LoVo (cell line): Measurements from ENCODE around the gene PCBP1.
"Not testable (repeated sequence)": the region's sequence is repeated elsewhere in the genome, so short reads cannot be mapped to it uniquely, and the experiment has no call there.

ENCODE experiments used
- DNase-seq: peaks from one replicate; pipeline ENCODE4 v3.0.0-alpha.2; 2016; ENCODE audit warnings: low spot score

Gene PCBP1

DNA sequence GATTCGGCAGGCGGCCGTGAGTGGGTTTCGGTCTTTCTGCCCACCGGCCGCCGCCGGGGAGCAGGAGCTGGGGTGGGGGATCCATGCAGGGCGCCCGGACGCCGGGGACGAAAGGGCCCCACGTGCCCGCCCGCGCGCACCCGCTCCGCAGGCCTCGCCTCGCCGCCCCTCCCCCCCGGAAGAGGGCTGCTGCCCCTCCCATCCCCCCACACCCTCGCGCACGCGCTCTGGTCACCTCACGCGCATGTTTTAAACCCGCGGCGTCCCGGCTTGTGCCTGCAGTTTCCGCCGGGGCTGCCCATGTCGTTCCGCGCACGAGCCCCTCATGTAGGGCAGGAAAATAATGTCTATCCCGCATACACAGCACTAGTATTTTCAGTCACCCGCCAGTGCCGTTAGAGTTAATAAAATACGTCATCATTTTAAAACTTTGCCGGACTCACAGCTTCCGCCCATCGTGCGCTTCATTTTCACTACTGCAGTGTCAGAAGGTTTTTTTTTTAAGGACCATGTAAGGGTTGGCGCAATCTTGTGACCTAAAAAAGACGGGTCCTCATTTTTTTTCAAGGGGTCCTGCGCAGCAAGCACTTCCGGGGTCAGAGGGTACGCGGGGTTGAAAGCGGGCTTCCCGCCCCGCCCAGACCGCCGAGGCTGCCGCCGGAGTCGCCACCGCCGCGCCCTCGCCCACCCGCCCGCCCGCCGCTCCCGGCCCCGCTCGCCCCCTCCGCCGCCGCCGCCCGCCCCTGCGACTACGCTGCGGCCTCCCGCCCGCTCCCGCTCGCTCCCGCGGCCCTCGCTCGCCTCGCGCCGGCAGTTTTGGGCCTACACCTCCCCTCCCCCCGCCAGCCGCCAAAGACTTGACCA lies at the start of gene PCBP1:
Gene PCBP1, plus strand, starts transcription at position 640 of the 864 bp plus-strand sequence. CDS start 267 bp downstream, outside the sequence.
- peak; percentile 94 for DNase-seq

DNA sequence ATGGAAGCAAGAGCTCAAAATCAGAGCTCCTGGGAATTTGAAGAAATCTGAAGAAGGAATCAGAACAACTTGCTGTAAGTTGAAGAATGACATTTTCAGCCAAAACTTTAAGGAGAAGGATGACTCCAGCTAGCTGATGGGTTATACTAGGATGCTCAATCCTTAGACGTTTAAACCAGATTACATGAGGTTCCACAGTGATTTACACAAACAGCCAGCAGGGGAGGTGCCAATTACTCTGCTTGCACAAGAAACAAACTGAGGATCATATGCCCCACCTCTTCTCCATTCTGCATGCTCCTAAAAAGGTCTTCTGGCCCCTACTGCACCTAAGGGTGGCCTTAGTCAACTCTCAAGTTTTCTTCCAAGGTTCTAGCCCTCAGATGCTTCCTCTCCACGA lies 47.9 kb upstream of the PCBP1 start:
- DNase-seq = no peak

DNA sequence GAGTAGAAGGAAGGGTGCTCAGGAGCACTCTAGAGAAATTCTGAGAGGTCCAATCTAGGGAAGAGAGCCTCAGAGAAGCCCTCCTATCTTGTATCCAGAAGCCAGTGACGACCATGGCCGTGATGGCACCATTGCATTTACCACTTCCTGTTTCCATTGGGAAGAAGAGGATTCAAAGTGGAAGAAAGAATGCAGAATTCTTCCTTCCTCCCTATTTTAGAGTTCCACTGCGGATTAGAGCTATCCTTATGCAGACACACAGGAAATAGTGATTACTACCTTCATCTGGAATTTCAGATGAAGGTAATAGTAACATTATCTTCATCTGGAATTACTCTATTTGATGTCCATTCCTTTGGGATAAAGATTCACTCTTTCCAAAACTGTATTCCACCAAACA lies 45.6 kb upstream of the PCBP1 start:
- no peak for DNase-seq

DNA sequence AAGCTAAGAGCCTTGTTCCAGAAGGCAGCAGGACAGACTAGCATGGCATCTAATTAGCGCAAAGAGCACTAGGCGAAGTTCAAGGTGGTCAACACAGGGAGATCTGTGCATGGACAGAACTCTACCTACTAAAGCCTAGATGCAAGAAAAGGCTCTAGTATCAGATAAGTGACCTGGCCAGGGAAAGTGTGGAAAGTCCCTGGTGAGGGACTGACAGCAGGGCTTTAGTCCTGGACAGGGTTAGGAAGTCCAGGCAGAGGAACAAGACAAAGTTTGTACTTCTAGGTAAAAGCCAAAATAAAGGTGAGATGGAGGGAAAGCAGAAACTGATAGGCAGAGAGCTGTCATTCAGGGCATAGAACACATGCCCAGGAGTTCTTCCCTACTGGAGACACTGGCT lies 45.0 kb upstream of the PCBP1 start:
- no peak for DNase-seq

DNA sequence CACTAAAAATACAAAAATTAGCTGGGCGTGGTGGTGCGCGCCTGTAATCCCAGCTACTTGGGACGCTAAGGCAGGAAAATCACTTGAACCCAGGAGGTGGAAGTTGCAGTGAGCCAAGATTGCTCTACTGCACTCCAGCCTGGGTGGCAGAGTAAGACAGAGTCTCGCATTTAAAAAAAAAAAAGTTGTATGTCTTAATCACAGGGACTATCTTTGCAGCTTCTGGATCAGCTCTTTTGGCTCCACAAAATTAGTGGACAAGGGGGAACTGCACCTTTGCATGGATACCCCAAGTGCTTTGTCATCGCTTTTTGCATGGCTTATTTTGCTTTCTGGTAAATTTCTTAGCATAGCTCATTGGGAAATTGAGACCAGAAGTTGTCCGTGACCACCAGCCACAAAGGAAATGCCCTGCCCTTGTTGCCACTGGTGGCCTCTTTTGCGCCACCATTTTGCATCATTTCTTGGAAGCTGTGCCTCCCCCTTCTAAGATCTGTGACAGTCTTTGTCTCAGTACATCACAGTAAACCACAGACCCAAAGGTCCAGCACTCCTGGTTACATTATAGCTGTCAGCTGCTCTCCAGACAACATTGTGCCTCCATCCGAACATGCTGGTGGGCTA lies 43.9 kb upstream of the PCBP1 start:
- DNase-seq = no peak

DNA sequence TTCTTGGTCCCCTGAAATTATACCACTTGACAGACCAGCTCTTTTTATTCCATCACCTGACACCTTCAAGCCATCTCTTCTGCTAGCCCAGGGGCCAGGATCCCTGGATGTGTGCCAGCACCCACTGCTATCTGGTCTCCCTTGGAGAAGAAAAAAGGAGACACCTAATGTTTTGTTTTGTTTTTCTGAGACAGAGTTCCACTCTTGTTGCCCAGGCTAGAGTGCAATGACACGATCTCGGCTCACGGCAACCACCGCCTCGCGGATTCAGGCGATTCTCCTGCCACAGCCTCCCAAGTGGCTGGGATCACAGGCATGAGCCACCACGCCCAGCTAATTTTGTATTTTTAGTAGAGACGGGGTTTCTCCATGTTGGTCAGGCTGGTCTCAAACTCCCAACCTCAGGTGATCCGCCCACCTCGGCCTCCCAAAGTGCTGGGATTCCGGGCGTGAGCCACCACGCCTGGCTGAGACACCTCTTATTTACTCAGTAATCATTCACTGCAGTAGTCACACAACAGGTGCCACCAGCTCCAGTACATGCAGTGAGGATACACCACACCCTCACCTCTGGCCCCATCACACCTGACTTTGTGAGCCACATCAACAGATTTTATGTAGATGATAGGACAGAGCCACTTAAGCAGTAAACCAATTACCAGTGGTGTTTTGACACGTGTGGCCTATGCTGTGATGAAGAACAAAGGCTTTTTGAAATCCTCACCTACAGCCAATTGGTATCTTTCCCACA lies 42.8 kb upstream of the PCBP1 start:
- DNase-seq = peak; percentile 29

DNA sequence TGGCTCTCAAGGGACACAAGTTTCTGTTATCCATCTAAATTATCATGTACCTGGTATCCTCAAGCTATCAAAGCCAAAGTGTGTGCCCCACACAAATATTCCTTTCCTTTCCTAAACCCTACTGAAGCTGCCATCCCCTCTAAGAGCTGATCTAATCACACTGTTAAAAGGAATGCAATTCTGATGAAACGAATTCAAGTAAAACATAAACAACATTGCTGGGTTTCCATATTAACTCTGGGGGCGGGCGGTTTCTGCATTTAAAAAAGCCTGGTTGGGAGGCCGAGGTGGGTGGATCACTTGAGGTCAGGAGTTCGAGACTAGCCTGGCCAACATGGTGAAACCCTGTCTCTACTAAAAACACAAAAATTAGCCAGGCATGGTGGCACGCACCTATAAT lies 41.9 kb upstream of the PCBP1 start:
- no peak for DNase-seq

DNA sequence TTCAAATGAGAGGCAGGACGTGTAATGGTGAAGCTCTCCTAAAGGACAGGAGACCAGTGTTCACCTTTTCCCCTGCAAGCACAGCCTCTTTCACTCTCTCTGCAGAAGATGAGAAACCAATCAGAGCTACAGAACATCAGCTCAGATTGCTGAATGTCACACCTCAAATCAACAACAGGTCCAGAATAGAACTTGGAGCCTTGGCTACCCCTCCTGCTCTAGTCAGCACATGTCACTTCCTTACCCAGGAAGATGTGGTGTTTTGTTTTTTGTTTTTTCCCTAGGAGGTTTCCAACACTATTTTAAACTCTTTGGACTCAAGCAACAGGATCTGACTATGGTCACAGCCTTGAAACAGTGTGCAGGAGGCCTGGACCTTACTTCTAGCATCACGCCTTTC lies 41.3 kb upstream of the PCBP1 start:
- DNase-seq = no peak

DNA sequence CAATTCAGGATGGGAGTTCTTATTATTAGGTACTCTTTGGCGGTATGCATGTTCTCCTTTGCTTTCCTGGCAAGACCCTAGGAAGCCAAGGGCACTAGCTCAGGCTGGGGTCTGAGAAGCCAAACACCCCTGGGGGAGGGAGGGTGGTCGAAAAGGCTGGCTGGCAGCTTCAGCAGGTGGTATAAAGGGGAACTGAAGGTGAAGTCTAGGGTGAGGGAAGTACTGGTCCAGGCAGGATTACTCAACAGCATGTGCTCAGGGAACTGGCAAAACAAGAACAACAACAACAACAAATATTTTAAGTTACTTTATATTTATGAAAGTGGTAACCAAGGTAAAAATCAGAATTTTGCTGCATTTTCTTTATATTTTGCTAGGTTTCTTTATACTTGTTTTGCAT lies 40.7 kb upstream of the PCBP1 start:
- no peak for DNase-seq

DNA sequence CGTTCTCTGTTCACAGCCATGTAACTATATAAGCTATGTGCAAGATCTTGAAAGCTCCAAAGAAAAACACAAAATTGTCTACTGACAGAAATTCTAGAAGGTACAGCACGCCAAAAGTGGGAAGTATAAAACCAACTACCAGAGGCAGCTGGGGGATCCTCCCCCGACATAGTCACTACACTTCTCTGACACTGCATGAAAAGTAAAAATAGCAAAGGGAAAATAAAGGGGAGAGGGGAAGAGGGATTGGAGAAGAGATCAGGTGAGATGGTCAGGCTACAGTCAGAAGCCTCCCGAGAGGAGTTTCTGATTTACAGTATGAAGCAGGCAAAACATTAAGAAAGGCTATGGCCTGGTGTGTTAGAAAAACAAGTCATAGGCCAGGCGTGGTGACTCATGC lies 39.8 kb upstream of the PCBP1 start:
- DNase-seq = no peak

DNA sequence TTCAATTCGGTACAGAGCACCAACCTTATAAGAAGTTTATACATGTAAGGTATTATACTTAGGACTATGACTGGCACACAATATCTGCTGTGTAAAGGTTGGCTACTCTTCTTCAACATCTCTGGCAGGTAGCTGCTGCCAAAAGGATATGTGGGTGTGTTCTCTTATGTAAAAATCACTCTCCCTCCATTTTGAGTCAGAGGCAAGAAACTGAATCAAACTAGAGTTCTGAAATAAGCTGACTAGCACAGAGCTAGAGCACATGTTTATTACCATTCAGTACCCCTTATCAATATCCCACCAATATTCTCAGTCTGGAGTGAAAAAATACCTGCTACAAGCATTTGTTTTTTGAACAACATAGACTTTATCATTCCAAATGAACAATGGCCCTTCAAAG lies 38.0 kb upstream of the PCBP1 start:
- DNase-seq = no peak

DNA sequence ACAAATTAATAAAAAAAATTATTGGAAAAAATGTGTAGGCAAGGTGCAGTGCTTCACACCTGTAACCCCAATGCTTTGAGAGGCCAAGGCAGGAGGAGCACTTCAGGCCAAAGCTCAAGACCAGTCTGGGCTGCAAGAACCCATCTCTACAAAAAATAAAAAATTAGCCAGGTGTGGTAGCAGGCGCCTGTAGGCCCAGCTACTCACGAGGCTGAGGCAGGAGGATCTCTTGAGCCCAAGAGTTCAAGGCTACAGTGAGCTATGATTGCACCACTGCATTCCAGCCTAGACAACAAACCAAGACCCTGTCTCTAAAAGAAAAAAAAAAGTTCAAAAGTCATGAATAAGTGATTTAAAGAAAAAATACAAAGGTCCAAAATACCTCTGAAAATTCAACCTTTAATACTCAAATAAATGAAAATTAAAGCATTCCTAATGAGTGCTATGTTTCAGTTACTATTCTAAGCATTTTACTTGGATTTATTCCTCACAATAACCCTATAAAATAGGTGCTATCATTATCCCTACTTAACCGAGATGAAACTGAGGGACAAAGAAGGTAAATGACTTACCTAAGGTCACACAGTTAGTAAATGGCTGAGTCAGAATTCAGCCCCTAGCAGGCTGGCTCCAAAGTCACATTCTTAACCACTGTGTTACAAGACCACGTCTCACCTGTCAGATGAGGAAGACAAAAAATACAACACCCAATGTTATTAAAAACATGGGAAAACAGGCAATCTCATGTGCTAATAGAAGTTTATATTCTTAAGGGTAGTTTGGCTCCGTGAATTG lies 36.4 kb upstream of the PCBP1 start:
- no peak for DNase-seq

DNA sequence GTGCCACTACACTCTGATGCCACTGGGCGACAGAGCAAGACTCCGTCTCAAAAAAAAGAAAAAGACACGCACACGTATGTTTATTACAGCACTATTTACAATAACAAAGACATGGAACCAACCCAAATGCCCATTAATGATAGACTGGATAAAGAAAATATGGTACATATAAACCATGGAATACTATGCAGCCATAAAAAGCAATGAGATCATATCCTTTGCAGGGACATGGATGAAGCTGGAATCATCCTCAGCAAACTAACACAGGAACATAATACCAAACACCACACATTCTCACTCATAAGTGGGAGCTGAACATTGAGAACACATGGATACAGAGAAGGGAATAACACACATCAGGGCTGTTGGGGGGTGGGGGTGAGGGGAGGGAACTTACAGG lies 32.0 kb upstream of the PCBP1 start:
- DNase-seq = not testable (repeated sequence)

DNA sequence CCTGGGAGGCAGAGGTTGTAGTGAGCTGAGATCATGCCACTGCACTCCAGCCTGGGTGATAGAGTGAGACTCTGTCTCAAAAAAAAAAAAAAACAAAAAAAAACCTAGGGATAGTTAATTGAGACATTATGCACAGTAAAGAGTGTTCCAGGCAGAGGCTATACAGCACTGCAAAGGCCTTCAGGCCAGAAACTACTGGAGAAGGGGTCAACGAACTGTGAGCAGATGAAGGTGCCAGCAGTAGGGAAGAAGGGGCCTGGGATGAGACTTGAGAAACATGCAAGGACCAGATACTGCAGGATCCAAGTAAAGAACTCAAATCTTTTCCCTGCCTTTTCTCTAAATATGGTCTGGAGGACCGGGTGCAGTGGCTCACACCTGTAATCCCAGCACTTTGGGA lies 26.0 kb upstream of the PCBP1 start:
- DNase-seq = no peak

DNA sequence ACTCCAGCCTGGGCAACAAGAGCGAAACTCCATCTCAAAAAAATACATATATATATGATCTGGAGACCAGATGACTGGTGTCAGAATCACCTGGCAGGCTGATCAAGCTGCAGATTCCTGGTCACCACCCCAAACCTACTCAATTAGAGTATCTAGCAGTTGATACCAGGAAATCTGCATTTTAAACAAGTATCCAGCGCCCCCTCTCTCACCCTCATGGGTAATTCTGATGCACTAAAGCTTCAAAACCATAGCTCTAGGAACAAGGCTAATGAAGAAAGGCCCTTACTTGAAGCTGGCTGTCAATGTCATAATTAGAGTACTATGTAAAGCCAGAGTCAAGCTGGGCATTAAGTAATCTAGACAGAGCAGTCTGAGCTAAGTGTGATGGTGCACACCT lies 25.0 kb upstream of the PCBP1 start:
- no peak for DNase-seq

DNA sequence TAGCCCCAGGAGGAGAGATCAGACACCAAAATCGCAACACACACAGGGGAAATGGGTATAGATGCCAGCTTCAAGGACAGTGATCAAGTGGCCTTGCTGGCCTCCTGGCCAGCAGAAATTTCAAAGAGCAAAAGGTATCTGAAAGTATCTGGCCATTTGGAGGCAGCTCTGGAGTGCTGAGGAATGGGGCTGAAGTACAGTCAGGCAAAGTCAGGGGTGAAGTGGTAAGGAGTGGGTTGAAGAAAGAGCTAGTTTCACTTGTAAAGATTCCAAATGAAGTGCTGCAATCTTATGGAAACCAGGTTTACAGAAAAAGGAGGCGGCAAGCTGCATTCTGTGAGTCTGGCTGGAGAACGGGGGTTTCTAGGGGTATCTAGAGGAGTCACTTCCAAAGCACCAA lies 19.2 kb upstream of the PCBP1 start:
- DNase-seq = no peak

DNA sequence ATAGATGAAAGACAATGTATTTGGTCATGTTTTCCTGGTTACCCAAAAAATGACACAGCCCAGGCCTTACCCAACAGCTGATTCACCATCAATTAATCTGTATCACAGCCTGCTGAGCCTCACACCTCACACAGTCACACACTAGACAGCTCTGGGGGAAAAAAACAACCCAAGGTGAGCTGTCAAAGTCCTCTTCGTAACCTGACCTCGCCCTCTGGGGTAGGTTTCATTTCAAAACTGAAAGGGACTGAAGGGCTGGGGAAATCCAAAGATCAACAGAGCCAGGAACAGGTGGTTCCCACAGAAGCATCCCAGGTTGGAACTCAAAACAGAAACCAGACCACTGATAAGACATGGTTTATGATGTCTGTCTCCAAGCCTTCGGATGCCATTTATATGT lies 18.2 kb upstream of the PCBP1 start:
- peak; percentile 59 for DNase-seq

DNA sequence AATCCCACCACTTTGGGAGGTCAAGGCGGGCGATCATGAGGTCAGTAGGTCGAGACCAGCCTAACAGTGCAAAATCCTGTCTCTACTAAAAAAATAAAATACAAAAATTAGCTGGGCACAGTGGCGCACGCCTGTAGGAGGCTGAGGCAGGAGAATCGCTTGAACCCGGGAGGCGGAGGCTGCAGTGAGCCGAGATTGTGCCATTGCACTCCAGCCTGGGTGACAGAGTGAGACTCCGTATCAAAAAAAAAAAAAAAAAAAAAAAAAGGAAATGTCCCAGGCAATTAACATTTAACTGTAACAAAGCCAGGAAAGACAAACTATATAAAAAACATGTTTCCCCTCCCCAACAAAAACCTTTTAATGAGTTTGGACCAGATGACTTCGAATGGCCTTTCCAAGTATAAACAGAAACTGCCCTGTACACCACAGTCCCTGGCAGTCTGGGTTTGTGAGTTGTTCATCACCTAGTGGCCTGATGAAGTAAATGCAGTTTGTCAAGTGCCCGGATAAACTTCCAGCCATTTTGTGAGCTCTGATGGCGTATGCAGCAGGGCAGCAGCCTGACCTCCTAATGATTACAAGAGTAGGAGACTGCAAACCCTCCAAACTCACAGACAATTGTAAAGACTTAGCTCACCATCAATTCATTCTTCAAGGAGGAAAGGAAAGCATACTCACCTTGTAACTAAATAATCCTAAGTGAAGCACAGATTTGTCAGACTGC lies 16.6 kb upstream of the PCBP1 start:
- peak; percentile 80 for DNase-seq

DNA sequence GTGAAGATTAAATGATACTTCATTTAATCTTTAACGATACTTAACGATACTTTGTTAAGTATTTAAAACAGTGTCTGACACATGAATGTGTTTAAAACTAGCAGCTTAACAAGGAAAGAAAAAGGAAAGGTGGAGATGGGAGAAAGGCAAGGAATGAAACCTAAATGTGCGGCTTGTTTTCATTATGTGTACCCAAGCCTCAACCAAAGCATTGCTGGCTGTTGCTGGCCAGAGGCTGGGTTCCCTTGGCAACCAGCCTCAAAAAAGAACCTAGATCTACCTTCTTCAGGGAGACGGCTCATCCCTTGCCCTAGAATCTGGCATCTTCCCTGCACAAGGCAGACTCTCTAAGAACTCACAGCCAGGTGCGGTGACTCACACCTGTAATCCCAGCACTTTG lies 13.8 kb upstream of the PCBP1 start:
- DNase-seq = no peak

DNA sequence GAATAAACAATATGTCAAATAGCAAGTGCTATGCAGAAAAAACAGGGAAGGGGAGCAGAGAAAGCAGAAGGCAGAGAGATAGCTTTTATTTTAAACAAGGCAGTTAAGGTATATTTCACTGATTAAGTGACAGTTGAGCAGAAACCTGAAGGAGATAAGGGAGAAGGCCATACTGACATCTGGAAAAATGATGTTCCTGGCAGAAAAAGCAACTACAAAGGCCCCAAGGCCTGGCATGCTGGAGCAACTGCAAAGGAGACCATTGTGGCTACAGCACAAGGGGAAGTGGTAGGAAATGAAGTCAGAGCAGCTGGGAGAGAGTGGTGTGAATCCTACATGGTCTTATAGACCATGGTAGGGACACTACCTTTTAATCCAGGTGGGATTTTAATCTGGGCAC lies 8.9 kb upstream of the PCBP1 start:
- DNase-seq = no peak

DNA sequence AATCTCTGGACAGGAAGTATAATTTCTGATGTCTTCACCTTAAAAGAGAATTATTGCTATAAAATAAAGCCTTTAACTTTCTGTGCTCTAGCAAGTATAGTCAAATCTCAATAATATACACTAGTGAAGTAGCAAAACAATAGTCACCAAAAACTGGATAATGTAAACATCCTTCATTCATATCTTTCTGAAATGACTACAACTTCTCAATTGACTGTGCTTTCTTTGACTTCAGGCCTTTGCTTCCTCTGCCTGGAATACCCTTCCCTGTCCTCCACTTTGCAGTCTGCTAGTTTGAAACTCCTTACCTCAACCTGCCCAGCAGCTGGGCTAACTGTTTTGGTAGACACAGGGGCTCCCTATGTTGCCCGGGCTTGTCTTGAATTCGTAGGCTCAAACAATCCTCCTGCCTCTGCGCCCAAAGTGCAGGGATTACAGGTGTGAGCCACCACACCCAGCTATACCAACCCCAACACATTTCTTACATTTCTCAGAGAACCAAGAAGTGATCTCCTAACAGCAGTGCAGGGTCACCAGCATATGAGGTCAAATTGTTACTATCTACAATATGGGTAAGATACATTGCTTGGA lies 6.6 kb upstream of the PCBP1 start:
- DNase-seq = no peak
